Central memory CD8-positive, alpha-beta T cell (primary cell): ENCODE measurements around the gene ADCY6.

Source experiments
- ATAC-seq: fragments of 150-1000 bp; cut with Tn5 transposase; replicated peaks from 2 replicates; pipeline ENCODE4 v1.10.0; 2022; ENCODE audit warnings: mild to moderate bottlenecking, moderate FRiP score, moderate number of reproducible peaks; ENCODE audit not compliant: poor library complexity, severe bottlenecking; ENCODE audit errors: extremely low read depth
- DNase-seq, 2 donors: peaks; one replicate each; pipeline ENCODE4 v3.0.0; 2021; ENCODE audit warnings: low spot score in 2 of 2
- H3K27ac Mint-ChIP-seq: one replicate; pipeline ENCODE4 v1.8.0; 2022; ENCODE audit warnings: low read depth, mild to moderate bottlenecking, moderate library complexity, mixed read lengths
- H3K27me3 Mint-ChIP-seq: one replicate; pipeline ENCODE4 v1.8.0; 2022; ENCODE audit warnings: mixed read lengths
- H3K36me3 Mint-ChIP-seq: one replicate; pipeline ENCODE4 v1.8.0; 2022; ENCODE audit warnings: mild to moderate bottlenecking, moderate library complexity, mixed read lengths; ENCODE audit not compliant: insufficient read depth
- H3K4me1 Mint-ChIP-seq: one replicate; pipeline ENCODE4 v1.8.0; 2022; ENCODE audit warnings: mixed read lengths
- H3K4me3 Mint-ChIP-seq: one replicate; pipeline ENCODE4 v1.8.0; 2022; ENCODE audit warnings: mild to moderate bottlenecking, moderate library complexity, mixed read lengths
- H3K9me3 Mint-ChIP-seq: one replicate; pipeline ENCODE4 v1.8.0; 2022; ENCODE audit warnings: mixed read lengths

The ADCY6 gene

DNA sequence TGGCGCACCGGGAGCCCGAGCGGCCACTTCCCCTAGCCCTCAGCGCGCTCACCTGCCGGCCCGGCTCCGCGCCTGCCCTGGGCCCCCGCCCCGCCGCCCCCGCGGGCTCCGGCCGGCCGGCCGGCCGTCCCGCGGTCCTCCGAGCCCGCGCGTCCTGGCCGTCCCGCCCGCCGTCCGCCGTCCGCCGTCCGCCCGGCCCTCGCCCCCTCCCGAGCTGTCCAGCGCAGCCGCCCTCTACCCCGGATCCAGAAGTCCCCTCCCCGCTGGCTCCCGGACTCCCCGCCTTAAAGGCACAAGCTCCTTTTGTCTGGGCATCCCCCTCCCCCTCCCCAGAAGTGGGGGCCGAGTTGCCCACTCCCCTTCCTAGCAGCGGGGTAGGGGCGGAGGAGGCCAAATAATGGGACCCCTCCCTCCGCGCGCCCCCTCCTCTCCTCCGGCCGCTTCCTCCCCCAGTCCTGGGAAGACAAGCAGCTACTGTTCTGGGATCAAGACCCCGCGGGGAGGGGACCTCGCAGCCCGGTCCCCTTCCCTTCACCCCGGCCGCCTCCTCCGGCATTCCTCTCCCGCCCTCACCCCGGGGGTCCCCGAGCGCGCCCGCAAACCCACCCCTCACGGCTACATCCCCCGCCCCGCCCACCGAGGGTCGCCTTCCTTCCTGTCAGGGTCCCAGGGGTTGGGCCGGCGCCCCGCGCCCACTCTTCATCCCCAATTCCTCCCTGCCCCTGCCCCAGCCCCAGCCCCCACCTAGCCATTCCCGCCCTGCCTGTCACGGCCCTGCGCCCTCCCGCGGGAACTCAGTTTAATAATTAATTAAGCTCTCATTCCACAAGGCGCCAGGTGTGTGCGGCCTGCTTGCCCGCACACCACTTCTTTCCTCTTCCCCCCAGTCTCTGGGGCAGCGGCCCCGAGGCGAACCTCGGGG is at the start of gene ADCY6:
Gene ADCY6 (minus strand): TSS at position 236 of the 922 bp plus-strand sequence. CDS start 5,655 bp downstream, outside the sequence.
- DNase-seq: no peak
- ATAC-seq: no peak
- H3K4me1 Mint-ChIP-seq: peaks cover 21% of the 10 kb centered on the region
- H3K4me3 Mint-ChIP-seq: peak within 1 kb of the TSS; percentile 51
- H3K27me3 Mint-ChIP-seq: peaks cover 68% of the 10 kb centered on the region
- H3K9me3 Mint-ChIP-seq: no peaks in the 10 kb centered on the region
- H3K27ac Mint-ChIP-seq: no peak within 1 kb of the TSS
- H3K36me3 Mint-ChIP-seq: no peaks in the 10 kb centered on the region

GRCh38 chr12:48838048-48838447 is 49.2 kb upstream of the ADCY6 start:
- no peak overlapping the region for H3K4me3 Mint-ChIP-seq
- H3K9me3 Mint-ChIP-seq: no peaks in the 10 kb centered on the region
- peak overlapping the region; percentile 15 for H3K27ac Mint-ChIP-seq
- peaks cover 77% of the 10 kb centered on the region for H3K36me3 Mint-ChIP-seq
- peaks cover 4% of the 10 kb centered on the region for H3K4me1 Mint-ChIP-seq
- no peaks in the 10 kb centered on the region for H3K27me3 Mint-ChIP-seq
- no peak for ATAC-seq
- no peak for DNase-seq

GRCh38 chr12:48832321-48833060 is 43.6 kb upstream of the ADCY6 start:
- no peak for DNase-seq
- no peak overlapping the region for H3K4me3 Mint-ChIP-seq
- peaks cover 16% of the 10 kb centered on the region for H3K4me1 Mint-ChIP-seq
- H3K36me3 Mint-ChIP-seq: peaks cover 71% of the 10 kb centered on the region
- no peaks in the 10 kb centered on the region for H3K9me3 Mint-ChIP-seq
- no peak overlapping the region for H3K27ac Mint-ChIP-seq
- no peaks in the 10 kb centered on the region for H3K27me3 Mint-ChIP-seq
- ATAC-seq: no peak

DNA sequence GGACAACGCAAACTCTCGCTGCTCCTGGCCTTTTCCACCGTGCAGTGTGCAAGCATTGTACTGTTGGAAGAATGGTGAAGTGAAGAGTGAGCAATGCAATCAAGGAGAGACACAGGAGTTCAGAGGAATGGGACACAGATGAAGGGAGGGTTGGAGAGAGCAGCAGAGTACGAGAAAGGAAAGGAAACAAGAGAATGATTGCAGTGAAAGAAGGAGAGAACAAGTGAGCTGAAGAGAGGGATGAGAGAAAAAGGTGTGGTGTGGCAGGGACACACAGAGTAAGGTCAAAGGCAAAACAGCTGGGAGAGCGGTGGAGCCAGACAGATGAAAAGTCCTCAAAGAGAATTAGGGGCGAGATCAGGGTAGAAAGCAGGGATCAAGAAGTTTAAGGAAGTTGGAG is 42.4 kb upstream of the ADCY6 start:
- no peak for ATAC-seq
- Mint-ChIP-seq H3K36me3 (peaks cover 59% of the 10 kb centered on the region), H3K4me3 (no peak overlapping the region), H3K27me3 (no peaks in the 10 kb centered on the region), H3K27ac (no peak overlapping the region), H3K9me3 (no peaks in the 10 kb centered on the region), H3K4me1 (peaks cover 16% of the 10 kb centered on the region)
- no peak for DNase-seq

DNA sequence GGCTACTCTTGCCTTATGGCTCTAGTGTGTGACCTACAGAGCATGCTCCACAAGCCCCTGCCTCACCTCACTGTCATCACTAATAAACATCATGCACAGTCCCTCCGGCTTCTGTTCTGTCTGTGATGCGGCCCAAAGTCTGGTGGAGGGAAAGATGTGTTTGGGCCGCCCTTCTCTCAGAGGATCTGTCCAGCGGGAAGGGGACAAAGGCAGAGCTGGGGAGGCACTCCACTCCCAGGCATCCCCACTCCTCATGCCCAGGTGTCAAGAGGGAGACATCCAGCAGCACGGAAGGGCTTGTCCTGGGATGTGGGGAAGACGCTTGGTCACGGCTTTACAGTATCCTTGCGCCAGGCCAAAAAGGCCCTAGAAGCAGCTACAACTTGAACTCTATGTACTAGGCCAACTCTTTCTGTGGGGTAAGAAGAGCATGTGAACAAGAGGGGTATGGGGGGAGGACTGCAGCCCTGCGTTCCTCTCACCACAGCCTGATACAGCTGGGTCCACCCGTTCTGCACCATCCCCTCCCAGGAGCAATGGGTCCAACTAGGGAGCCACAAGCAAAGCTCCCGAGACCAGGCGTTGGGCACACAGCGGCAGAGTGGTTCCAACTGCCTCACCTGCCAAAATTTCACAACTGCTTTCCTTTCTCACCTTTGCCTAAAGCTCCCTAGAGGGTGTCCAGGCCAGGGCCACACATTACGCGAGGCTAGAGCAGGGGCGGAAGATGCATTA is 40.1 kb upstream of the ADCY6 start:
- no peak overlapping the region for H3K4me3 Mint-ChIP-seq
- DNase-seq (no peak), ATAC-seq (no peak)
- H3K9me3 Mint-ChIP-seq: no peaks in the 10 kb centered on the region
- H3K27ac Mint-ChIP-seq: no peak overlapping the region
- no peaks in the 10 kb centered on the region for H3K27me3 Mint-ChIP-seq
- H3K36me3 Mint-ChIP-seq: peaks cover 41% of the 10 kb centered on the region
- peaks cover 18% of the 10 kb centered on the region for H3K4me1 Mint-ChIP-seq

DNA sequence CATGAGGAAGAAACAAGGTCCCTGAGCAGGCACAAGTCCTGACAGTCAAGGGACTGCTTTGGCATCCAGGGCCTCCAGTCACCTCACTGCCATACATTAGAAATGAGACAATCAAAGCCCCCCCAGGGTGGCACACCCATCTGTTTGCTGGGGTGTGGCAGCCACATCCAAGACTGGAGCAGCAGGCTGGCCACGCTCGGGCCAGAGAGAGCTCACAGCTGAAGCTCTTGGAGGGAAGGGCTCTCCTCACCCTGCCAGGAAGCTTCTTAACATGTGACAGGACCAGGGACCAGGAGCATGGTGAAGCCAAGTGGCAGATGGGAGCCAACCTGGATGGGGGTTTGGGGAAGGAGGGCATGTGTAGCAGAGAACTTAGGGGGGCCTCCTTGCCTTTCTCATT is 39.4 kb upstream of the ADCY6 start:
- Mint-ChIP-seq H3K4me3 (no peak overlapping the region), H3K4me1 (peaks cover 24% of the 10 kb centered on the region), H3K27ac (no peak overlapping the region), H3K36me3 (peaks cover 35% of the 10 kb centered on the region), H3K27me3 (no peaks in the 10 kb centered on the region), H3K9me3 (no peaks in the 10 kb centered on the region)
- DNase-seq (no peak), ATAC-seq (no peak)

GRCh38 chr12:48827513-48828096 is 38.7 kb upstream of the ADCY6 start:
- Mint-ChIP-seq H3K4me3 (no peak overlapping the region), H3K27me3 (no peaks in the 10 kb centered on the region), H3K9me3 (no peaks in the 10 kb centered on the region), H3K27ac (no peak overlapping the region), H3K4me1 (peaks cover 24% of the 10 kb centered on the region), H3K36me3 (peaks cover 28% of the 10 kb centered on the region)
- ATAC-seq: no peak
- DNase-seq: no peak

DNA sequence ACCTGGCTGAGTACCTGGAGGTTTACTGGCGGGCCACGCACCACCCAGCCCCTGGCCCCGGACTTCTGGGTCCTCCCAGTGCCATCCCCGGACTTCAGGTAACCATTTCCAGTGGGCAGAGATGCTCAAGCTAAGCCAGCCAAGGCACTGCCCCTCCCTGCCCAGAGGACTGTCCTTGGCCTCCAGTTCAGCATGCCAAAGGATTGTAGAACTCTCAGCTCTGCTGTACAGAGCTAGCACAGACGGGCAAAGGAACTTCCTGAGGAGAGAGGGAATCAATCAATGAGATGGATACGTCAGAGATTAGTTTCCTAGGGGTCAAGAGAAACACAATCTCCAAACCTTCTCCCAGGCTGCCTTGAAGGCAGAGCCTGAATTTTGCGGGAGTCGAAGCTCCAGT is 38.1 kb upstream of the ADCY6 start:
- Mint-ChIP-seq H3K4me3 (no peak overlapping the region), H3K36me3 (peaks cover 23% of the 10 kb centered on the region), H3K4me1 (peaks cover 24% of the 10 kb centered on the region), H3K27me3 (no peaks in the 10 kb centered on the region), H3K9me3 (no peaks in the 10 kb centered on the region), H3K27ac (no peak overlapping the region)
- ATAC-seq (no peak), DNase-seq (no peak)

DNA sequence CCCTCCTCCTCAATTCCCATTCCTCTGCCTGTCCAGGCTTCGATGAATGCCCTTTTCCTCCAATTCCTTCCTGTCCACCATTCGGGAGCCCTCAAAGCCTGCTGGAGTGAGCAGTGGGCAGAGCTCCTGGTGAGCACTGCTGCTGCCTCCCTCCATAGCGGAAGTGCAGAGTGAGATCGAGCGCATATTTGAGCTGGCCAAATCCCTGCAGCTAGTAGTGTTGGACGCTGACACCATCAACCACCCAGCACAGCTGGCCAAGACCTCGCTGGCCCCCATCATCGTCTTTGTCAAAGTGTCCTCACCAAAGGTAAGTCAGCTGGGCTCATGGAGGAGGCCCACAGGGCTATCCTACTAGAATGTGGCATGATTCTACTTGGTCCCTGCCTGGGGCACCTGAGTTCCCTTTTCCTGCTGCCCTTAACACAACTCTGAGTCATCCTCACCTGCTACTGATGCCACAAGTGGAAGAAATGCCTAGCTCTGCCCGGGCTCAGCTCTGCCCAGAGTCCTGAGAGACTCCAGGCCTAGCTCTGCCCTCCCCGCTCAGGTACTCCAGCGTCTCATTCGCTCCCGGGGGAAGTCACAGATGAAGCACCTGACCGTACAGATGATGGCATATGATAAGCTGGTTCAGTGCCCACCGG is 37.4 kb upstream of the ADCY6 start:
- H3K36me3 Mint-ChIP-seq: peaks cover 18% of the 10 kb centered on the region
- H3K27me3 Mint-ChIP-seq: no peaks in the 10 kb centered on the region
- no peak for ATAC-seq
- no peaks in the 10 kb centered on the region for H3K9me3 Mint-ChIP-seq
- peaks cover 22% of the 10 kb centered on the region for H3K4me1 Mint-ChIP-seq
- DNase-seq: no peak
- H3K27ac Mint-ChIP-seq: peak overlapping the region; percentile 30
- no peak overlapping the region for H3K4me3 Mint-ChIP-seq

- no peak overlapping the region for H3K4me3 Mint-ChIP-seq
- peaks cover 18% of the 10 kb centered on the region for H3K4me1 Mint-ChIP-seq
- H3K27me3 Mint-ChIP-seq: no peaks in the 10 kb centered on the region
- peak overlapping the region; percentile 9 for H3K27ac Mint-ChIP-seq
- peaks cover 11% of the 10 kb centered on the region for H3K36me3 Mint-ChIP-seq
- no peak for ATAC-seq
- DNase-seq: no peak
- no peaks in the 10 kb centered on the region for H3K9me3 Mint-ChIP-seq
Observed at GRCh38 chr12:48824905-48825304, 36.0 kb upstream of the ADCY6 start.

DNA sequence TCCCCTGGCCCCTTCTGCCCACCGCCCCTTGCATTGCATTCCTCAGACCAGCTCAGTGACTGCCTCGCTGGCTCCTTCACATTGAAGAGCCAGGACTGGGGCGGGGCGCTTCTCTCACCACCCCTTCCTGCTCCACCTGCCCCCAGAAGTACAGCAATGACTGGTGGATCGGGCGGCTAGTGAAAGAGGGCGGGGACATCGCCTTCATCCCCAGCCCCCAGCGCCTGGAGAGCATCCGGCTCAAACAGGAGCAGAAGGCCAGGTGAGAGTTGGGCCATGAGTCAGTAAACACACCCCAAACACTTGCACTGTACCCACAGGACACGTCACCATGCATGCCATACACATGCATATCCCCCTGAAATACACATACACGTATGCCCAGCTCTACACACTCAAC is 35.2 kb upstream of the ADCY6 start:
- ATAC-seq: peak; percentile 87
- H3K36me3 Mint-ChIP-seq: peaks cover 9% of the 10 kb centered on the region
- no peak overlapping the region for H3K4me3 Mint-ChIP-seq
- H3K27ac Mint-ChIP-seq: peak overlapping the region; percentile 9
- H3K9me3 Mint-ChIP-seq: no peaks in the 10 kb centered on the region
- H3K4me1 Mint-ChIP-seq: peaks cover 26% of the 10 kb centered on the region
- H3K27me3 Mint-ChIP-seq: no peaks in the 10 kb centered on the region
- DNase-seq: peak in 1 of 2 donors; percentile 59

DNA sequence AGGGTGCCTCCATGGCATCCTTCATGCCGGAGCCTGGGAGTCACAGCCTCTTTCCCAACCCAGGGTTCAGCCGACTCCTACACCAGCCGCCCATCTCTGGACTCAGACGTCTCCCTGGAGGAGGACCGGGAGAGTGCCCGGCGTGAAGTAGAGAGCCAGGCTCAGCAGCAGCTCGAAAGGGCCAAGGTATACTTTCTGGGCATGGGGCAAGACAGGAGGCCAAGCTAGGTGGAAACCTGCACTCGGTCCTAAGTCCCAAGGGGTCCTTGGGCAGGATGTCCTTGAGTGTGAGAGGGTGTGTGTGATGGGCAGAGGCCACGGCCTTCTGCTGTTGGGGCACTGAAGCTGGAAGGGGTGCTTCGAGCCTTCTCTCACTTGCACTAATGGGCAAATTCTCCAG is 34.4 kb upstream of the ADCY6 start:
- H3K27ac Mint-ChIP-seq: peak overlapping the region; percentile 42
- H3K4me3 Mint-ChIP-seq: no peak overlapping the region
- H3K27me3 Mint-ChIP-seq: no peaks in the 10 kb centered on the region
- H3K9me3 Mint-ChIP-seq: no peaks in the 10 kb centered on the region
- ATAC-seq (no peak), DNase-seq (no peak)
- peaks cover 3% of the 10 kb centered on the region for H3K36me3 Mint-ChIP-seq
- peaks cover 27% of the 10 kb centered on the region for H3K4me1 Mint-ChIP-seq
